ENCODE data around the gene AAK1.

The AAK1 gene

DNA sequence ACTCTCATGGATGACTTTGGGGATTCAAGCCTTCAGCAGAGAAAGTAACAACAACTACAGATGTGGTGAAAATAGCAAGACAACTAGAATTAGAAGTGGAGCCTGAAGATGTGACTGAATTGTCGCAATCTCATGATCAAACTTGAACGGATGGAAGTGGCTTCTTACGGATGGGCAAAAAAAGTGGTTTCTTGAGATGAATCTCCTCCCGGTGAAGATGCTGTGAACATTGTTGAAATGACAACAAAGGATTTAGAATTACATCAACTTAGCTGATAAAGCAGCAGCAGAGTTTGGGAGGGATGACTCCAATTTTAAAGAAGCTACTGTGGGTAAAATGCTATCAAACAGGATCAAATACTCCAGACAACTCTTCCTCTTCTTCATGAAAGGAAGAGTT lies 43.1 kb downstream of the AAK1 start:
- TF ChIP-seq, protein P1, sequence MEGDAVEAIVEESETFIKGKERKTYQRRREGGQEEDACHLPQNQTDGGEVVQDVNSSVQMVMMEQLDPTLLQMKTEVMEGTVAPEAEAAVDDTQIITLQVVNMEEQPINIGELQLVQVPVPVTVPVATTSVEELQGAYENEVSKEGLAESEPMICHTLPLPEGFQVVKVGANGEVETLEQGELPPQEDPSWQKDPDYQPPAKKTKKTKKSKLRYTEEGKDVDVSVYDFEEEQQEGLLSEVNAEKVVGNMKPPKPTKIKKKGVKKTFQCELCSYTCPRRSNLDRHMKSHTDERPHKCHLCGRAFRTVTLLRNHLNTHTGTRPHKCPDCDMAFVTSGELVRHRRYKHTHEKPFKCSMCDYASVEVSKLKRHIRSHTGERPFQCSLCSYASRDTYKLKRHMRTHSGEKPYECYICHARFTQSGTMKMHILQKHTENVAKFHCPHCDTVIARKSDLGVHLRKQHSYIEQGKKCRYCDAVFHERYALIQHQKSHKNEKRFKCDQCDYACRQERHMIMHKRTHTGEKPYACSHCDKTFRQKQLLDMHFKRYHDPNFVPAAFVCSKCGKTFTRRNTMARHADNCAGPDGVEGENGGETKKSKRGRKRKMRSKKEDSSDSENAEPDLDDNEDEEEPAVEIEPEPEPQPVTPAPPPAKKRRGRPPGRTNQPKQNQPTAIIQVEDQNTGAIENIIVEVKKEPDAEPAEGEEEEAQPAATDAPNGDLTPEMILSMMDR (IDR thresholded peaks at IDR 0.05): no peak

GRCh38 chr2:69597843-69598610 lies 45.5 kb downstream of the AAK1 start:
- TF ChIP-seq, protein P1 (IDR thresholded peaks at IDR 0.05): no peak

- TF ChIP-seq, protein P1 (IDR thresholded peaks at IDR 0.05): no peak
Measured at GRCh38 chr2:69597105-69597504, 46.4 kb downstream of the AAK1 start.

GRCh38 chr2:69594341-69594740 lies 49.2 kb downstream of the AAK1 start:
- TF ChIP-seq, protein P1 (IDR thresholded peaks at IDR 0.05): no peak

DNA sequence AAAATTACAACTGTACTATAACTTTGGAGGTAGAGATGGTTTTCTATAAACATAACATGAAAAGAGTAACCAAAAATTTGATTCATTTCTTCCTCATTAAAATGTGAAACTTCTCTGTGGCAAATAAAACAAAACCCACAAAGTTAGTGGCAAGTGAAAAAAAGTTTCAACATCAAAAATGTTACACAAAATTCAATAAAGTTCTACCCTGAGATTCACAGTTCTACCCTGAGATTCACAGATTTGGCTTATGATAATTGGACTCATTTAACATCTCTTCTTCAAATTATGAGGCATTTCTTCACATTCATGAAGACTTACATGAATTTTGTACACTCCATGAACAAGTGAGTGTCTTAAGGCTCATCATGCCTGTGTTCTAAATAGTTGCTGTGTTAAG lies 51.0 kb downstream of the AAK1 start:
- TF ChIP-seq, protein P1 (IDR thresholded peaks at IDR 0.05): no peak

- TF ChIP-seq, protein P1 (IDR thresholded peaks at IDR 0.05): no peak
Measured at GRCh38 chr2:69589973-69590652, 53.4 kb downstream of the AAK1 start.

DNA sequence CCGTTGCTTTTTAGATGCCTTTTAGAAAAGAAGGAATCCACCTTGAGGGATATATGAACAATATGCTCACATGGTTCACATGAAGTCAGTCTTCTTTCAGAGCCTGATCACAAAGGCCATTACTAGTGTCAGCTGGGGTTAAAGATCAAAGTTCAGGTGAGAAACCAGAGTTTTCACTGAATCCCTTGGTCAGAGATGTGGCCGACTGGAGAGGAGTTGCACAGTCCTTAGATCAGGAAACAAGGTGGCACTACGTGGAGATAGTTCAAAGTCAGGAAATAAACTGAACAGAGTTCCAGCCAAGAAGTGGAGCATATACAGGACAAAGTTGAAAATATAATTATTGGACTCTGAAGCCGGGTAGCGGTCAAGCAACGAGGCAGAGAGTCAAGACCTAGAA lies 54.6 kb downstream of the AAK1 start:
- TF ChIP-seq, protein P1 (IDR thresholded peaks at IDR 0.05): no peak

All from LNCAP (cell line).